Measurements from ENCODE around the gene GLYR1. TPM values are rescaled to one million over a fixed set of nuclear protein-coding genes. Genes with fewer than 3 reads are reported as not detected.

GLYR1 gene
- polyA plus RNA-seq, 1 donor from 2014 or later = 78.6 TPM

DNA sequence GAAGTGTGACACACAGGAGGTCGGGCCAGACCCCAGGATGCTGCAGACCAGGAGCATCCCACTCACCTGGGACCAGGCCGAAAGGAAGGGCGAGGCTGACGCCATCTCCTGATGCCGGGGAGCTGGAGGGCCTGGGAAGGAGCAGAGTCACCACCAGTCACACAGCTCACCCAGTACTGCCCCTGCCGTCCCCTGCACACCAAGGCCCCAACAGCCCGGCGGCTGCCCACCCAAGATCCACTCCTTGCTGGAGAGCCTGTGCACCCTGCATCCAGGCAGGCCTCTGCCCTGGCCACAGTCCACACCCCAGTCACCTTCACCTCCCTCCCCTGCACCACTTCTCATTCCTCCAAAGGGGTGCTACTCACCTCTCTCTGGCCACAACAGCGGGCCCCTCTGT is 84.9 kb downstream of the GLYR1 start:
- Histone ChIP-seq H3K36me3 (ENCODE audit: insufficient read depth, low read length) (no peaks in the 10 kb centered on the region), H3K27ac (ENCODE audit: low read length) (no peak overlapping the region), H3K27me3 (ENCODE audit: insufficient read depth, low read depth, low read length) (no peaks in the 10 kb centered on the region), H3K9ac (ENCODE audit: low read length) (no peak overlapping the region), H3K9me2 (ENCODE audit: insufficient read depth, low read length) (no peaks in the 10 kb centered on the region), H3K4me3 (ENCODE audit: low read length) (no peak overlapping the region), H4K20me1 (ENCODE audit: insufficient read depth) (no peaks in the 10 kb centered on the region), H3F3A (ENCODE audit: insufficient read depth, low read length, poor library complexity, severe bottlenecking) (no peaks in the 10 kb centered on the region), H2AFZ (ENCODE audit: low read depth, low read length) (no peak overlapping the region), H3K79me2 (replicated peaks; ENCODE audit: insufficient read depth, low read length) (peaks cover 12% of the 10 kb centered on the region), H3K4me2 (ENCODE audit: low read length) (no peak overlapping the region), H3K9me3 (ENCODE audit: low read length) (no peaks in the 10 kb centered on the region)
- TF ChIP-seq, protein P1, sequence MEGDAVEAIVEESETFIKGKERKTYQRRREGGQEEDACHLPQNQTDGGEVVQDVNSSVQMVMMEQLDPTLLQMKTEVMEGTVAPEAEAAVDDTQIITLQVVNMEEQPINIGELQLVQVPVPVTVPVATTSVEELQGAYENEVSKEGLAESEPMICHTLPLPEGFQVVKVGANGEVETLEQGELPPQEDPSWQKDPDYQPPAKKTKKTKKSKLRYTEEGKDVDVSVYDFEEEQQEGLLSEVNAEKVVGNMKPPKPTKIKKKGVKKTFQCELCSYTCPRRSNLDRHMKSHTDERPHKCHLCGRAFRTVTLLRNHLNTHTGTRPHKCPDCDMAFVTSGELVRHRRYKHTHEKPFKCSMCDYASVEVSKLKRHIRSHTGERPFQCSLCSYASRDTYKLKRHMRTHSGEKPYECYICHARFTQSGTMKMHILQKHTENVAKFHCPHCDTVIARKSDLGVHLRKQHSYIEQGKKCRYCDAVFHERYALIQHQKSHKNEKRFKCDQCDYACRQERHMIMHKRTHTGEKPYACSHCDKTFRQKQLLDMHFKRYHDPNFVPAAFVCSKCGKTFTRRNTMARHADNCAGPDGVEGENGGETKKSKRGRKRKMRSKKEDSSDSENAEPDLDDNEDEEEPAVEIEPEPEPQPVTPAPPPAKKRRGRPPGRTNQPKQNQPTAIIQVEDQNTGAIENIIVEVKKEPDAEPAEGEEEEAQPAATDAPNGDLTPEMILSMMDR (IDR thresholded peaks at IDR 0.05; ENCODE audit: poor library complexity, severe bottlenecking) = no peak
- TF ChIP-seq RAD21 (conservative IDR thresholded peaks at IDR 0.05) (no peak), POLR2AphosphoS5 (IDR thresholded peaks at IDR 0.05) (no peak), MXI1 (conservative IDR thresholded peaks at IDR 0.05; ENCODE audit: poor library complexity, severe bottlenecking) (no peak), SMC3 (conservative IDR thresholded peaks at IDR 0.05; ENCODE audit: poor library complexity) (no peak), TAF1 (IDR thresholded peaks at IDR 0.05; ENCODE audit: low read depth) (no peak), EZH2 (IDR thresholded peaks at IDR 0.05; ENCODE audit: borderline replicate concordance, insufficient read depth, low read length, poor library complexity, severe bottlenecking) (no peak), EP300 (conservative IDR thresholded peaks at IDR 0.05; ENCODE audit: poor library complexity, severe bottlenecking) (no peak)
- TF ChIP-seq, protein P2, sequence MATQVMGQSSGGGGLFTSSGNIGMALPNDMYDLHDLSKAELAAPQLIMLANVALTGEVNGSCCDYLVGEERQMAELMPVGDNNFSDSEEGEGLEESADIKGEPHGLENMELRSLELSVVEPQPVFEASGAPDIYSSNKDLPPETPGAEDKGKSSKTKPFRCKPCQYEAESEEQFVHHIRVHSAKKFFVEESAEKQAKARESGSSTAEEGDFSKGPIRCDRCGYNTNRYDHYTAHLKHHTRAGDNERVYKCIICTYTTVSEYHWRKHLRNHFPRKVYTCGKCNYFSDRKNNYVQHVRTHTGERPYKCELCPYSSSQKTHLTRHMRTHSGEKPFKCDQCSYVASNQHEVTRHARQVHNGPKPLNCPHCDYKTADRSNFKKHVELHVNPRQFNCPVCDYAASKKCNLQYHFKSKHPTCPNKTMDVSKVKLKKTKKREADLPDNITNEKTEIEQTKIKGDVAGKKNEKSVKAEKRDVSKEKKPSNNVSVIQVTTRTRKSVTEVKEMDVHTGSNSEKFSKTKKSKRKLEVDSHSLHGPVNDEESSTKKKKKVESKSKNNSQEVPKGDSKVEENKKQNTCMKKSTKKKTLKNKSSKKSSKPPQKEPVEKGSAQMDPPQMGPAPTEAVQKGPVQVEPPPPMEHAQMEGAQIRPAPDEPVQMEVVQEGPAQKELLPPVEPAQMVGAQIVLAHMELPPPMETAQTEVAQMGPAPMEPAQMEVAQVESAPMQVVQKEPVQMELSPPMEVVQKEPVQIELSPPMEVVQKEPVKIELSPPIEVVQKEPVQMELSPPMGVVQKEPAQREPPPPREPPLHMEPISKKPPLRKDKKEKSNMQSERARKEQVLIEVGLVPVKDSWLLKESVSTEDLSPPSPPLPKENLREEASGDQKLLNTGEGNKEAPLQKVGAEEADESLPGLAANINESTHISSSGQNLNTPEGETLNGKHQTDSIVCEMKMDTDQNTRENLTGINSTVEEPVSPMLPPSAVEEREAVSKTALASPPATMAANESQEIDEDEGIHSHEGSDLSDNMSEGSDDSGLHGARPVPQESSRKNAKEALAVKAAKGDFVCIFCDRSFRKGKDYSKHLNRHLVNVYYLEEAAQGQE (IDR thresholded peaks at IDR 0.05; ENCODE audit: borderline replicate concordance) = no peak

DNA sequence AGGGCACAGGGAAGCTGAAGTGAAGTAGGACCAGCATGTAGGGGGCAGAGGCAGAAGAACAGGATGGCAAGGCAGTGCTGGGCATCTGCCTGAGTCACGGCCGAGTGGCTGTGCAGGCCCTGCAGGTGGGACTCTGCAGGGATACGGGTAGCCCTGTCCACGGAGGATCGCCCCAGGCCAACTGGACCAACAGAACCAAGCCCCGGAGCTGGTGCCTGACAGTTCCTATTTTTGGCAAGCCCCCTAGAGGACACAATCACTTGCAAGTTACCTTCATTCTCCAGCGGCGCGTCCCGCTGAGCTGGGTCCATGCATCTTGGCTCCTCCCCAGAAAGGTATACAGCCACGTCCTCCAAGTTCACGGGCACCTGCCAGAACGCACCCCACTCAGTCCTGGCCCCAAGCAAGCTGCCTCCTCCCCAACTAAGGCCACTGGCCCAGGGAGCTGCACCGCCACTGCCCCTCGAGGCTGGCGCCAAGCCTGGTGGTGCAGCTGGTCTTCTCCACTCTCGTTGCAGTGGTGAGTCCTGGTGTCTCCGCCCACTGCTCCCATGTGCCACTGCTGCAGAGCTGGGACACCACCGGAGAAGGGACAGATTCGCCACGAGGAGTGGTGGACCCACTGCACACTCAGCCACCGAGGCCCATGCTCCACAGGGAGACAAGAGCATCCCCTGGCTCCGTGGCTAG is 86.7 kb downstream of the GLYR1 start:
- H2AFZ ChIP-seq (ENCODE audit: low read depth, low read length) = no peak overlapping the region
- no peaks in the 10 kb centered on the region for H3K9me2 ChIP-seq (ENCODE audit: insufficient read depth, low read length)
- no peaks in the 10 kb centered on the region for H3K27me3 ChIP-seq (ENCODE audit: insufficient read depth, low read depth, low read length)
- H3K9ac ChIP-seq (ENCODE audit: low read length) = no peak overlapping the region
- H3K79me2 ChIP-seq (replicated peaks; ENCODE audit: insufficient read depth, low read length) = no peaks in the 10 kb centered on the region
- no peaks in the 10 kb centered on the region for H3K9me3 ChIP-seq (ENCODE audit: low read length)
- H3K27ac ChIP-seq (ENCODE audit: low read length) = no peak overlapping the region
- H4K20me1 ChIP-seq (ENCODE audit: insufficient read depth) = no peaks in the 10 kb centered on the region
- H3K4me3 ChIP-seq (ENCODE audit: low read length) = no peak overlapping the region
- peaks cover 5% of the 10 kb centered on the region for H3K36me3 ChIP-seq (ENCODE audit: insufficient read depth, low read length)
- no peaks in the 10 kb centered on the region for H3F3A ChIP-seq (ENCODE audit: insufficient read depth, low read length, poor library complexity, severe bottlenecking)
- no peak for TF ChIP-seq EZH2 (IDR thresholded peaks at IDR 0.05; ENCODE audit: borderline replicate concordance, insufficient read depth, low read length, poor library complexity, severe bottlenecking)
- TF ChIP-seq, protein P2 (IDR thresholded peaks at IDR 0.05; ENCODE audit: borderline replicate concordance) = no peak
- TF ChIP-seq RAD21 (conservative IDR thresholded peaks at IDR 0.05) = no peak
- TF ChIP-seq TAF1 (IDR thresholded peaks at IDR 0.05; ENCODE audit: low read depth) = no peak
- TF ChIP-seq SMC3 (conservative IDR thresholded peaks at IDR 0.05; ENCODE audit: poor library complexity) = no peak
- no peak for TF ChIP-seq EP300 (conservative IDR thresholded peaks at IDR 0.05; ENCODE audit: poor library complexity, severe bottlenecking)
- TF ChIP-seq, protein P1 (IDR thresholded peaks at IDR 0.05; ENCODE audit: poor library complexity, severe bottlenecking) = no peak
- TF ChIP-seq MXI1 (conservative IDR thresholded peaks at IDR 0.05; ENCODE audit: poor library complexity, severe bottlenecking) = no peak
- no peak for TF ChIP-seq POLR2AphosphoS5 (IDR thresholded peaks at IDR 0.05)
- H3K4me2 ChIP-seq (ENCODE audit: low read length) = no peak overlapping the region

All from neural cell (in vitro differentiated cells).